Right lobe of liver (tissue), 6 donors: Measurements from ENCODE around the gene GADD45G. TPM values are rescaled to one million over a fixed set of nuclear protein-coding genes. Genes with fewer than 3 reads are reported as not detected.
A peak's percentile ranks its signal among the peaks of the same experiment; 100 is the strongest.

Experiments
- ATAC-seq, 4 donors: fragments of 200-7000 bp; cut with Tn5 transposase; one replicate each; pipeline ENCODE4 v1.9.1; 2020; ENCODE audit warnings: mild to moderate bottlenecking in 4 of 4, moderate library complexity in 4 of 4
- DNase-seq, 3 donors: peaks; one replicate each; pipeline ENCODE4 v3.0.0-alpha.2; 2020
- H3K27ac ChIP-seq, 3 donors: fragments of 200-600 bp; one replicate each; pipeline ENCODE4 v1.8.0; 2022
- H3K27me3 ChIP-seq, 2 donors: fragments of 200-600 bp; one replicate each; pipeline ENCODE4 v1.8.0; 2022
- H3K36me3 ChIP-seq, 4 donors: fragments of 200-600 bp; sonication (generic) in 1 of 4; one replicate each; pipeline versions ENCODE4 v1.5.1 to v1.8.0; 2017 to 2022; ENCODE audit warnings: control low read depth in 1 of 4
- H3K4me1 ChIP-seq, 4 donors: fragments of 200-600 bp; sonication (generic) in 1 of 4; one replicate each; pipeline versions ENCODE4 v1.5.1 to v1.8.0; 2017 to 2022; ENCODE audit warnings: control low read depth in 1 of 4
- H3K4me3 ChIP-seq, 3 donors: fragments of 200-600 bp; one replicate each; pipeline ENCODE4 v1.8.0; 2022
- H3K9me3 ChIP-seq, 4 donors: fragments of 200-600 bp; sonication (generic) in 1 of 4; one replicate each; pipeline versions ENCODE4 v1.5.1 to v1.8.0; 2017 to 2022; ENCODE audit warnings: control low read depth in 1 of 4
- POLR2A ChIP-seq: fragments of 450-650 bp; IDR thresholded peaks from one replicate; pipeline ENCODE4 v1.6.1; 2017; ENCODE audit warnings: antibody characterized with exemption, mild to moderate bottlenecking
- WGBS: methylation state at CpG from one replicate; pipeline ENCODE4 v1.1.6; 2018; ENCODE audit warnings: low coverage, low lambda C conversion rate; ENCODE audit not compliant: insufficient coverage; ENCODE audit errors: missing lambda C conversion rate; 5-methylcytosine and 5-hydroxymethylcytosine counted together
- intact Hi-C, 2 donors: fragments of 100-400 bp; cut with DNase I; formaldehyde crosslinking; loops; one replicate each; pipeline versions ENCODE4 v1.11.2 to v1.14.1; 2022
- total RNA-seq, 6 experiments: library from RNA; depleted of rRNA in 2 of 6; stranded (reverse); fragments of >200 nt in 2 of 6; fragmentation: NEBNext Ultra II Directional in 3 of 6; extraction: Animal tissue kit (Norgen Biotek cat#: 25700) in 3 of 6; gene quantifications; one replicate each; pipeline versions ENCODE4 v1.1.0 to v1.2.4, GENCODE V29; 2016 to 2023
- TF ChIP-seq, protein P1 (sequence below), 4 donors: fragments of 200-600 bp in 3 of 4; fragments of 450-650 bp in 1 of 4; IDR thresholded peaks; one replicate each; pipeline versions ENCODE4 v1.5.1 to v1.8.0; 2016 to 2022; ENCODE audit warnings: antibody characterized with exemption in 4 of 4, mild to moderate bottlenecking in 2 of 4
- donor health status: DM: no; HTN: yes; CAD: no.
- donor health status: DM: no; HTN: no; CAD: no.
- donor health status: DM: no; HTN: no; CAD: no.
- donor health status: DM: no; HTN: yes; CAD: no.
- donor health status: DM: no; HTN: yes; CAD: no.

Gene GADD45G
- total RNA-seq, 6 experiments from 2014 or later: 11.4 to 130 (median 30.9) TPM

DNA sequence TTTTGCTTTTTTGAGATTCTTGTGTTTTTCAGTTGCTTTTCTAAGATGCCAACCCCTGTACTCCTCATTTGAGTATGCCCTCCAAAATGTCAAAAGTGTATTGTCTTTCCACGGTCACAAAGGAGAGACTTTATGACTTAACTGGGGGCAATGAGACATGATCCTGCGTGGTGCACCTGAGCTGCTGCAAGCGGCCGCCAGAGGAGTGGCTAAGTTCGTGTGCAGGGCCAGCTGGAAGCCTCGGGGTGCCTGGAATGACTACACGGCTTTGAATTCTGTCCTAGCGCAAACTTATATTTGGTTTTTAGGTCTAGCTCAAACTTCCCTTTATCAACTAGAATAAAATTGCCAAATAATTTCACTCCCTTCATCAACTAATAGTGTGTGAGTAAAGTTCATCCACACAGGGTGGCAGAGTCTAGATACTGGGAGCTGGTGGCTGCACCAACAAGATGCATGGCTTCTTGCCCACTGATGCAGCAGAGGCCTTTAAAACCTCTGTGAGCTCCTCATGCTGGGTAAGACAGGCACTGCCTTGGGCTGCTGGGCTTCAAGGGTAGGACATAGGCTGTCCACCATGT lies 4.7 kb downstream of the GADD45G start:
- Histone ChIP-seq H3K9me3 (no peaks in the 10 kb centered on the region), H3K27ac (peak overlapping the region in 1 of 3 donors; percentile 25), H3K4me1 (peaks cover 0 to 24% (median 0%) of the 10 kb centered on the region in 4 donors), H3K36me3 (peaks cover 0 to 11% (median 4%) of the 10 kb centered on the region in 4 donors), H3K4me3 (no peak overlapping the region), H3K27me3 (no peaks in the 10 kb centered on the region)
- ATAC-seq (no peak), DNase-seq (no peak)
- WGBS: 38% methylated on average over 8 of the region's 8 CpGs
- intact Hi-C loops: loop anchor here (10.0 kb wide), 2 partner anchors 45 to 125 kb away; no protein-coding TSS in a partner anchor
- TF ChIP-seq, protein P1, sequence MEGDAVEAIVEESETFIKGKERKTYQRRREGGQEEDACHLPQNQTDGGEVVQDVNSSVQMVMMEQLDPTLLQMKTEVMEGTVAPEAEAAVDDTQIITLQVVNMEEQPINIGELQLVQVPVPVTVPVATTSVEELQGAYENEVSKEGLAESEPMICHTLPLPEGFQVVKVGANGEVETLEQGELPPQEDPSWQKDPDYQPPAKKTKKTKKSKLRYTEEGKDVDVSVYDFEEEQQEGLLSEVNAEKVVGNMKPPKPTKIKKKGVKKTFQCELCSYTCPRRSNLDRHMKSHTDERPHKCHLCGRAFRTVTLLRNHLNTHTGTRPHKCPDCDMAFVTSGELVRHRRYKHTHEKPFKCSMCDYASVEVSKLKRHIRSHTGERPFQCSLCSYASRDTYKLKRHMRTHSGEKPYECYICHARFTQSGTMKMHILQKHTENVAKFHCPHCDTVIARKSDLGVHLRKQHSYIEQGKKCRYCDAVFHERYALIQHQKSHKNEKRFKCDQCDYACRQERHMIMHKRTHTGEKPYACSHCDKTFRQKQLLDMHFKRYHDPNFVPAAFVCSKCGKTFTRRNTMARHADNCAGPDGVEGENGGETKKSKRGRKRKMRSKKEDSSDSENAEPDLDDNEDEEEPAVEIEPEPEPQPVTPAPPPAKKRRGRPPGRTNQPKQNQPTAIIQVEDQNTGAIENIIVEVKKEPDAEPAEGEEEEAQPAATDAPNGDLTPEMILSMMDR (IDR thresholded peaks at IDR 0.05): peak in 2 of 4 donors; percentile 8 to 11
- no peak for TF ChIP-seq POLR2A

DNA sequence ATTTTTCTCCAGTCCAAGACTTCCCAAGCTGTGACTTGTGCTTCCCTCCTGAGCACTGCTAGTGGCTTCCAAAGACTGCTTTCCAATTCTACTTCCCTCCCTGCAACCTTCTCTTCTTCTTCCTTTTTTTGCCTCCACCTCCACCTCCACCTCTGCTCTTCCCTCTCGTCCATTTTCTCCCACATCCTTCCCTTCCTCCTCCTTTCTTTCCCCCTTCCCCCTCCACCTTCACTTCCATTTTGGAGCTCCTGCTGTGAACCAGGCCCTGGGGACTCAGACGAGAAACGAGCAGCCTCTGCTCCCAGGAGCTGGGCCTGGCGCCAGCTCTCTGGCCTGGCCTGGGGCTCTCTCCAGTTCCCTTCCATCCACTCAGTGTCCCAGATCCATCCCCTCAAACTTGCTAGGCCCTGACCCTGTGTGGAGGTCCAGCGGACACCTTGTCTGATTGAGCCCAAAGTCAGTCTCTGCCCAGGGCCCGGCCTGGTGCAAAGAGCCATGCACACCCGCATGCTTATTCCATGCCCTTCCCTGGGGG lies 5.6 kb downstream of the GADD45G start:
- DNase-seq (no peak), ATAC-seq (no peak)
- WGBS: 70% methylated on average over 6 of the region's 7 CpGs
- H3K9me3 ChIP-seq: no peaks in the 10 kb centered on the region
- H3K4me3 ChIP-seq: no peak overlapping the region
- peaks cover 0 to 11% (median 4%) of the 10 kb centered on the region in 4 donors for H3K36me3 ChIP-seq
- H3K27me3 ChIP-seq: no peaks in the 10 kb centered on the region
- peaks cover 0 to 24% (median 0%) of the 10 kb centered on the region in 4 donors for H3K4me1 ChIP-seq
- TF ChIP-seq, protein P1 (IDR thresholded peaks at IDR 0.05): no peak
- no peak for TF ChIP-seq POLR2A
- intact Hi-C loops: no loop called here
- no peak overlapping the region for H3K27ac ChIP-seq

DNA sequence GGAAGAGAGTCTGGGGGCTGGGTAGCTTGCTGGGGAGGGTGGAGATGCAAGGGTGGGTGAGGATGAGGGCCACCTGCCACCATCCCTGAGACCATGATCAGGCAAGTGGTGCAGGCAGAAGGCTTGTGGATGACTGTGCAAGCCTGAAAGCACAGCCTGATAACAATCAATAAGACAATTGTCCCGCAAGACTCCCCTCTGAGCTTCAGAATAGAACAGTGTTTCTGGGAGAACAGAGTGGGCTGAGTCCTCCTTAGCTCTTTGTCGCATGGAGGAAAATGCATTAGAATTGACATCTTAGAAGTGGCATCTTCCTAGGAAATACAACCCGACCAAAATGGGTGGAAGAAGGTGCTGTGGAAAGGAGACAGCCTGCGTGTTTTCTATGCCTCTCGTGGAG lies 6.6 kb downstream of the GADD45G start:
- H3K4me1 ChIP-seq: peaks cover 0 to 24% (median 0%) of the 10 kb centered on the region in 4 donors
- 90% methylated on average over 2 of the region's 5 CpGs for WGBS
- ATAC-seq (no peak), DNase-seq (no peak)
- H3K36me3 ChIP-seq: peaks cover 0 to 1% (median under 1%) of the 10 kb centered on the region in 4 donors
- no peaks in the 10 kb centered on the region for H3K27me3 ChIP-seq
- intact Hi-C loops: no loop called here
- TF ChIP-seq, protein P1 (IDR thresholded peaks at IDR 0.05): no peak
- no peak for TF ChIP-seq POLR2A
- H3K27ac ChIP-seq: no peak overlapping the region
- H3K9me3 ChIP-seq: no peaks in the 10 kb centered on the region
- H3K4me3 ChIP-seq: no peak overlapping the region

DNA sequence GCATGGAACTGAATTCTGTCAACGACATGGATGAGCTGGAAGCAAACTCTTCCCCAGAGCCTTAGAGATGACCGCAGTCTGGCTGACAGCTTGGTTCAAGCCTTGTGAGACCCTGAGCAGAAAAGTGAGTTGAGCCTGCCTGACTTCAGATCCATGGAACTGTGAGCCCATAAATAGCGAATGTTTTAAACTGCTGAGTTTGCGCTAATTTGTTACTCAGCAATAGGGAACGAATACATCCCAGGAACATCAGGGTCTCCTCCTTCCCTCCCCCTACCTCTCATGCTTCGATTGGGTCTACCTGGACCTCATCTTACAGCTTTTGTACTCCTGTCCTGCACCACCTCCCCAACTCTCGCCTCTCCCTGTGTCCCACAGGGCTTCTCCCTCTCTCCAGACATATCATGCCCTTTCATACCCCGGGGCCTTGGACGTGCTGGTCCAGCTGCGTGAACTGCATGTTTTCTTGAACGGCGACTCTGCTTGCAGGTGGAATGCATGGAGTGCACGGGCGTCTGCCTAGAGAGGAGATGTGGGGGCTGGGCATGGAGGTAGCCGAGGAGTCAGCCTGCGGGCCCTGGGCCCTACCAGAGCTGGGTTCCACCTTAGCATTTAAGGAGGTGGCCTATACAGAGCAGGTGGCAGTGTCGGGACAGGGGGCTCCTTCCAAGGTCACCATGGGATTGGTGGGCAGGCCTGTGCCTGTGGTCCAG lies 7.9 kb downstream of the GADD45G start:
- ATAC-seq (no peak), DNase-seq (no peak)
- intact Hi-C loops: no loop called here
- H3K27ac ChIP-seq: no peak overlapping the region
- WGBS: 63% methylated on average over 4 of the region's 17 CpGs
- no peak for TF ChIP-seq POLR2A
- TF ChIP-seq, protein P1 (IDR thresholded peaks at IDR 0.05): no peak
- H3K27me3 ChIP-seq: no peaks in the 10 kb centered on the region
- no peak overlapping the region for H3K4me3 ChIP-seq
- no peaks in the 10 kb centered on the region for H3K9me3 ChIP-seq
- H3K36me3 ChIP-seq: no peaks in the 10 kb centered on the region
- peaks cover 0 to 18% (median 2%) of the 10 kb centered on the region in 4 donors for H3K4me1 ChIP-seq
